ENCODE measurements around the gene METTL1.
"Not testable (repeated sequence)": the region's sequence is repeated elsewhere in the genome, so short reads cannot be mapped to it uniquely, and the experiment has no call there.

Gene METTL1

GRCh38 chr12:57771873-57772428 is at the start of gene METTL1:
Gene METTL1 (minus strand): TSS chr12:57772105. CDS start chr12:57772083, 22 bp downstream.
- DNase-seq, result peak; percentile 82

GRCh38 chr12:57821015-57821414 is 49.1 kb upstream of the METTL1 start:
- DNase-seq, result not testable (repeated sequence)

- DNase-seq, result not testable (repeated sequence)
Observed at GRCh38 chr12:57820119-57820518, 48.2 kb upstream of the METTL1 start.

- not testable (repeated sequence) for DNase-seq
Observed at GRCh38 chr12:57817990-57818331, 46.1 kb upstream of the METTL1 start.

GRCh38 chr12:57817261-57817989 is 45.5 kb upstream of the METTL1 start:
- DNase-seq, result no peak

GRCh38 chr12:57816855-57817151 is 44.9 kb upstream of the METTL1 start:
- DNase-seq, result peak; percentile 45

- DNase-seq, result no peak
Observed at GRCh38 chr12:57816001-57816854, 44.3 kb upstream of the METTL1 start.

- DNase-seq, result no peak
Observed at GRCh38 chr12:57815177-57816000, 43.5 kb upstream of the METTL1 start.

- DNase-seq, result no peak
Observed at GRCh38 chr12:57813971-57814772, 42.3 kb upstream of the METTL1 start.

GRCh38 chr12:57813111-57813970 is 41.4 kb upstream of the METTL1 start:
- DNase-seq, result no peak

- DNase-seq, result no peak
Observed at GRCh38 chr12:57811028-57811755, 39.3 kb upstream of the METTL1 start.

- DNase-seq, result no peak
Observed at GRCh38 chr12:57810450-57810849, 38.5 kb upstream of the METTL1 start.

- no peak for DNase-seq
Observed at GRCh38 chr12:57809425-57809824, 37.5 kb upstream of the METTL1 start.

GRCh38 chr12:57808351-57808750 is 36.4 kb upstream of the METTL1 start:
- no peak for DNase-seq

GRCh38 chr12:57807285-57807684 is 35.4 kb upstream of the METTL1 start:
- DNase-seq, result no peak

- DNase-seq, result no peak
Observed at GRCh38 chr12:57806677-57807076, 34.8 kb upstream of the METTL1 start.

- no peak for DNase-seq
Observed at GRCh38 chr12:57803319-57803893, 31.5 kb upstream of the METTL1 start.

- DNase-seq, result no peak
Observed at GRCh38 chr12:57802607-57803006, 30.7 kb upstream of the METTL1 start.

GRCh38 chr12:57800965-57801364 is 29.1 kb upstream of the METTL1 start:
- DNase-seq, result no peak

GRCh38 chr12:57797933-57798332 is 26.0 kb upstream of the METTL1 start:
- DNase-seq, result no peak

Measured in SIG-M5 (cell line).